GM12878 (cell line): ENCODE measurements around the gene BDP1.

Source experiments
- ATF3 ChIP-seq: IDR thresholded peaks from 2 replicates; pipeline ENCODE4 v1.6.1; 2011; ENCODE audit warnings: low read depth, mild to moderate bottlenecking, low read length, moderate library complexity, borderline replicate concordance; ENCODE audit errors: extremely low read depth
- DPF2 ChIP-seq: fragments of 450-650 bp; IDR thresholded peaks from 2 replicates; pipeline ENCODE4 v1.6.1; 2017; ENCODE audit warnings: mild to moderate bottlenecking
- HCFC1 ChIP-seq: fragments of 150-350 bp; IDR thresholded peaks from 2 replicates; pipeline ENCODE4 v1.6.1; 2014; ENCODE audit warnings: low read length

- TF ChIP-seq ATF3: no peak
- TF ChIP-seq HCFC1: no peak
- TF ChIP-seq DPF2: no peak
Measured at GRCh38 chr5:71456362-71456743, 902 bp downstream of the BDP1 start.
